HG03439 (cell line): Measurements from ENCODE around the gene MOB3C.

Source experiments
- ATAC-seq: cut with Tn5 transposase; IDR thresholded peaks from one replicate; pipeline ENCODE4 v1.9.1; 2021; ENCODE audit warnings: mild to moderate bottlenecking, moderate library complexity; ENCODE audit not compliant: unreplicated experiment

Gene MOB3C

DNA sequence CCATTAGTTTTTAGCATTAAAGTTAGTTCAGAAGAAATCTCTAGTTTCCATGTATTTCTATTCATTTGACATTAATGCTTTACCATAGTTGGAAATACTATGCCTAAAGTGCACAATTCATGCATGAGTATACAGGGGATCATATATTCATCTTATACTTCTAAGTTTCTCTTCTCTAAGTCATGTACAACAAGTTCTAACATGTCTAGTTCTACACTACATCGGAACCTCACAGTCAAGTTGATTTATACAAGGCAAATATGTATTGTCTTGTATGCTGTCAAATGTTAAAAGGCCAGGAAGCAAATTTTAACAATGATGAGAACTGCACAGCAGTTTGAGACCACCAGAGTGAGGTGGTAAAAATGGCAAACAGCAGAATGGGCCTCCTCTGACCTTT is 22.9 kb upstream of the MOB3C start:
- no peak for ATAC-seq

- no peak for ATAC-seq
Measured at GRCh38 chr1:46638921-46639320, 22.3 kb upstream of the MOB3C start.

- ATAC-seq = no peak
Measured at GRCh38 chr1:46637444-46638083, 21.0 kb upstream of the MOB3C start.

GRCh38 chr1:46635205-46635604 is 18.6 kb upstream of the MOB3C start:
- no peak for ATAC-seq

DNA sequence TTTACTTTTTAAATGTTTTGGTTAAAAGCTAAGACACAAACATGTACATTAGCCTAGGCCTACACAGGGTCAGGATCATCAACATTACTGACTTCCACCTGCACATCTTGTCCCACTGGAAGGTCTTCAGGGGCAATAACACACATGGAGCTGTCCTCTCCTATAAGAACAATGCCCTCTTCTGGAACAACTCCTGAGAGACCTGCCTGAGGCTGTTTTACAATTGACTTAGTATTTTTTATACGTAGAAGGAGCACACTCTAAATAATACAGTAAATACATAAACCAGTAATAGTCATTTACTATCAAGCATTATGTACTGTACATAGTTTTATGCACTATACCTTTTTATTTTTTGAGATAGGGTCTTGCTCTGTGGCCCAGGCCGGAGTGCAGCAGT is 14.1 kb upstream of the MOB3C start:
- ATAC-seq = no peak

DNA sequence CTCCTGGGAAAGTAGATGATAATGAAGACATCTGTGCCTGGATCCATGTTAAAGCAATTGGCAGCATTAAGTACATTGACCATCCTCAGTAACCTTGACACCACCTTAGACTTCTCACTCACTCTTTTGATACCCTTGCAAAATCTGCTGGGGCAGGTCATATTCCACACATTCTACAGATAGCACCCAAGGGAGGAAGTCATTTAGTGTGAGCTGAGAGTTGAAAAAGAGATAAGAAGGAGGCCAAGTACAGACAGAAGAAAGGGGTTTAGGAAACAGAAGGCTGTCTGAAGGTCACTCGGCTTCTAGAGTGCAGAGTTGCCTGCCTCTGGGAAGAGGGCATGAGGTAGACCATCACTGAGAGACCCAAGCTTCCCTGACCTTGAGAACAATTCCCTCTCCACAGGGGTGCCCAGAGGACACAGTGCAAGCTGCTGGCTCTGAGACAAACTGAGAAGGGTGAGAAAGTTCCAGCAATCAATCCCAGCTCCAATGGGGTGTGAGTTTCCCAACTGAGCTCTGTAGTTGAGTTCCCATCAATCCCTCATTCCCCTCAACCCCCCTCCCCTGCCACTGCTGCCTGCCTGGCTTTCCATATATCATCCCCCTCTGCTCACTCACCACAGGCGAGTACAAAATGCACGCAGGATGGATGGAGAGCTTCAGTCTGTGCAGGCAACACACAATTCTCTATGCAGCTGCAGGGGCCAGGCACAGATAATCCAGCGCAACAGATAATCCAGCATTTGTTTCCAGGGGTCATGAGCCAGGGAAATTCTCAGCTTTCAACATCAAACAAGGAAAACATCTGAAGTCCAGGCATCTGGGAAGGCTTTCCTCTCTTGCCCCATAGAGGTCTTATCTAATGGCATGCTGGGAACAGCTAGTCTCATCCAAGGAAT is 7.4 kb upstream of the MOB3C start:
- ATAC-seq = no peak

DNA sequence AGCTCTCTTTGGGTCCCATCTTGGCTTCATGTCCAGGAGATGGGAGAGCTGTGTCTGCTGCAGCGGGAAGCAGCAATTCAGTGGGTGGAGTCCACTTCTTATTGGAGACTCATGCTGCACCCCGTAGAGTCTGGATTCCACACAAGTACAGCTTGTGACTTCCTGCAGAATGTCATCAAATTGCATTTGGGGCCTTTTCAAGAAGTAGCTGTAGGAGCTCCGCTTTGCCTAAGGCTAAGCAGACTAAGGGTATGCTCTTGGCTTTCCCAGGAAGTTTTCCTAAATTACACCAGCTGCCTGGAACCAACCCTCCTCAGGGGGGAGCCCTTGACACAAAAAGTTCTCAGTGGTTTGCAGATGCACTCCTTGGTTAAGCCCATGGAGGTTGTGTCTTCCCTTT is 5.7 kb upstream of the MOB3C start:
- no peak for ATAC-seq

- no peak for ATAC-seq
Measured at GRCh38 chr1:46621930-46622329, 5.3 kb upstream of the MOB3C start.

DNA sequence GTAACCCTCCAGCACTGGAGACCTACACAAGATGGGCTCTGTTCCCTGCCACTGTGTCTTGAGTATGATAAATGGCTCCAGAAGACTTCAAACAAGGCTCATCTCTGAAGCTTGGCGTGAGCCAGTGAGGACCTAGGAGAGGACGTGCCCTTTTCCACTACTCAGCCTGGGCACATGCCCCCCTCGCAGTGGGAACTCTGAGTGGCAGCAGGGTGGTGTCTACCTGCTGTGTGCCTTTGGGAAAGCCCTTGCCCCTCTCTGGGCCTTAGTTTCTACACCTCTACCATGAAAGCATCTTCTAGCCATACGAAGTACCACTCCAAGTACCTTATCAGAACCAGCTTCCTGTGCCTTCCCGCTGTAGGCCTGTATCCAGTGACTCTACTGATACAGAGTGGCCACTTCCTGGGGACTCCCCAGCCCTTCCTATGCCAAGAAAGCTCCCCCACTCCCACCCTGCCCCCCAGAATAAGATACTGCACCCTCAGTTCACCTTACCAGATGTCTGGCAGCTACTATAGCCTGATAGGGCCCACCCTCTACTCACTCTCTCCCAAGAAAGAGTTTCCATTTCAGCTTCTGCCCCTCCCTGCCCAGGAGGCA is 3.1 kb upstream of the MOB3C start:
- ATAC-seq = no peak

DNA sequence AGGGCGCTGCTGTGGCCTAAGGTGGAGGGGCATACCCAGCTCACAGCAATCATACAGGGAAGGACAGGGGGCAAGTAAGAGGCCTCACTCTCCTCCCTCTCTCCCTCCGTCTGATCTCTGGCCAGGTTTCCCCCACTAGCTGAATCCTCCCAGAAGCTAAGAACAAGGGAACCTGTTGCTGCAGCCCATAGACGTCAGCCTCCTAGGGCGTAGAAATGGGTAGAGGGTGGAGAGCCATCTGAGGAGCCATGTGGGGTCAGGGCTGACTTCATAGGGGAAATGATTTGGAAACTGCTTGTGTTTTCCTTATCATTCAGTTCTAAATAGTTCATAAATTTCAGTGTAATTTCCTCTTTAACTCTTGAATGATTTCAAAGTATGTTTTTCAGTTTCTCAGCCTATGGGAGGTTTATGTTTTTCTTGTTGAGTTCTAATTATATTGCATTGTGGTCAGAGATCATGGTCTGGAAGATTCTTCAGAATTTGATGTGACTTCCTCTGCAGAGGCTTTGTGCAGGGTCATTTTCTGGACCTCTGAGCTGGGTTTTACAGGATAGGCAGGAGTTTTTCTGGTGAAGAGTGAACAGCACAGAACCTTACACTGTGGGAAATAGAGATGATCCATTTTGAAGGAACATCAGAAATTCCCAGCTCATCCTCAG is 2.3 kb upstream of the MOB3C start:
- no peak for ATAC-seq

DNA sequence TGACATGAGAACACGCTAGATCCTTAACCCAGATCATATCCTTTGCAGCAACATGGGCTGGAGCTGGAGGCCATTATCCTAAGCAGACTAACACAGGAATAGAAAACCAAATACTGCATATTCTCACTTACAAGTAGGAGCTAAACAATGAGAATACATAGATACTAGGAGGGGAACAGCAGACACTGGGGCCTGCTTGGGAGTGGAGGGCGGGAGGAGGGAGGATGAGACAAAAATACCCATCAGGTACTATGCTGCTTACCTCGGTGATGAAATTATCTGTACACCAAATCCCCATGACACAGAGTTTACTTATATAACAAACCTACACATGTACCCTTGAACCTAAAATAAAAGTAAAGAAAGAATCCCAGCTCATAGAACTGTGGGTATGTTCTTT is 1.2 kb upstream of the MOB3C start:
- no peak for ATAC-seq

- ATAC-seq = no peak
Measured at GRCh38 chr1:46617108-46617800, 643 bp upstream of the MOB3C start.

GRCh38 chr1:46615735-46616134 is 876 bp downstream of the MOB3C start:
- peak; percentile 5 for ATAC-seq

DNA sequence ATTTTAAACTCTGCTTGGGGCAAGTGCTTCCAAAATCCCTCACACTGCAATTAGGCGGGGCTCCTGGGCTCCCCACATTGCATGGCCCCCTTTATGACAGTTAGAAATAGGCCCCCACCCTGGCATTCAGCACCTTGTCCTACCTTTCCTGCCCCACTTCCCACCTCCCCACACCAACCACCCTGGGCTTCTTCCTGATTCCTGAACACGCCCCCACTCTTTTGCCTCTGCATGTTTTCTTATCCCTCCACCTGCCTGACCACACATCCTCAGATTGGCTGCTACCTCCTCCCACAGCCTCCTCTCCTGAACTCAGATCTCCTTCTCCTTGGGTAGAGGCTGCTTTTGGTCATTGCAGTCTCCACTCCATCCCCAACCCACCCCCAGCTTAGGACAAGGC is 1.5 kb downstream of the MOB3C start:
- ATAC-seq = no peak

DNA sequence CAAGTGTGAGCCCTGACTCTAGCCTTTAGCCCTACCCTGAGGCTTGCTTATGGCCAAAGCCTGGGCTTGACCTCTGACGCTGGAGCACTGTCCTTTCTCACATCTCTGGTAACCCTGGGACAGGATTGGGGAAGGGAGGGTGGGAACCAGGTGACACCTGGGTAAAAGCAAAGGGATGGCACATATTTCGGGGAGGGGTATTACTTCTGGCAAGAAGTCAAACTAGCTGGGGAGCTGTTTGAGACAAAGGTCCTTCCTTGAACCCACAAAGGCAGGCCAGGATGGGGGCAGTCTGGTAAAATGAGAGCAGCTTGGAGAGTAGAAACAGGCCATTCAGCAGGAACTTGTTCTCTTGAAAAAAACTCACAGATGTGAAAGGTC is 2.0 kb downstream of the MOB3C start:
- ATAC-seq = no peak

DNA sequence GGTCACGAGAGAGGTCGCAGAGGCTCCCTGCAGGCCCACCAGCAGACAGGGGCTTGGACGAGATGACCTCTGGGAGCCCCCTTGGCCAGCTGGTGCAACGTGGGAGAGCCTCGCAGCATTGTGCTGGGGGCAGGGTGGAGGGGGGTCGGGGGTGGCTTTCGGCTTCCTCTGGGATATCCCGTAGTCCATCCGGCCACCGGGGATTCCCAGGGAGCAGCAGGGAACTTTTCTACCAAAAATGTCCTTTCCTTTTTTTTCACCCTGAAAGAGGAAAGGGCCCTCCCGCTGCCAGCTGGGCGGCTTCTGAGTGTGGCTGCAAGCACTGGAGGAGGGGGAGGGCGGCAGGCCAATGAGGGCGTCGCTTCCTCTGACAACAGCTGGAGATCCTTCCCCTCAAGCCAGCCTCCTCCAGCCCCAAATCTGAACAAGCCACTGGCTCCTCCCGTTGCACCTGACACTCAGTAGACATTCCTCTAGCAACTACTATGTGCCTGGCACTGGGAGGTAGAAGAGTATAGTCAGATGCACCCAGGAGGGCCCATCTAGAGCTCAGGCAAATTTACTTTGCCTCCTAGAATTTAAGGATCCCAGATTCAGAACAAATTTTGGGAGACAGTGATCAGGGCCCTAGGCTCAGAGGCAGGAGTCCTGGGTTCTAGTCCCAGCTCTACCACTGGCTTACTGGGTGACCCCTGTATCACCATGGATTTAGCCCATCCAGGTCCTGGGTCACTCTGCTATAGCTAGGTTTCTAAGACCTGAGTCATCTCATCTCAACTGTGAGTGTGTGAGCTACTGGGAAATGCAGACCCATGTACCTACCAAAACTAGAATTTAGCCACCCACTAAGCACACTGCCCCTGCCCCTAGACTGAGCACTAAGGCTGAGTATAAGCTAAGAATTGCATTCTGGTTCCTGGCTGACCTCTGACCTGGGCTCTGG is 2.7 kb downstream of the MOB3C start:
- no peak for ATAC-seq

GRCh38 chr1:46612937-46613660 is 3.5 kb downstream of the MOB3C start:
- ATAC-seq = no peak

- ATAC-seq = no peak
Measured at GRCh38 chr1:46611691-46612221, 4.9 kb downstream of the MOB3C start.
